Measurements from ENCODE around the gene APP. TPM values are rescaled to one million over a fixed set of nuclear protein-coding genes. Genes with fewer than 3 reads are reported as not detected.

Gene APP
- polyA plus RNA-seq, 10 donors: 214 to 457 (median 289) TPM

- DNase-seq: no peak
Observed at GRCh38 chr21:25984538-25984937, 186.0 kb downstream of the APP start.

DNA sequence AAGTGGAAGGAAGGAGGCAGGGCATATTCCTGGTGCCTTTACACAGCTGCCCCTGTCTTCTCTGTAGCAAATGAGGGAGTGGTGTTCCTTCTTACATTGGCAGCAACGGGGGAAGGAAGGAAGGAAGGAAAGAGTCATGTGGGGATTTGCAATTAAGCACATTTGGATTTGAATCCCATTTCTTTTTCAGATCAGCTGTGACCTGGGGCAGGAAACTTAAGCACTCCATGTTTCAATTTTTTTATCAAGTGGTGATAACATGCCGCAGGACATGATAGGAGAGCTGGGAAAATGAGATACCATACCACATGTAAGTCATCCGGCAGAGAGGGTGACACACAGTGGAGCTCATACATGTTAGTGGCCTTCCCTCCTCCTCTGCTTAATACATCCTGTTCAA, 186.8 kb downstream of the APP start:
- DNase-seq: peak in 1 of 3 donors; percentile 32

DNA sequence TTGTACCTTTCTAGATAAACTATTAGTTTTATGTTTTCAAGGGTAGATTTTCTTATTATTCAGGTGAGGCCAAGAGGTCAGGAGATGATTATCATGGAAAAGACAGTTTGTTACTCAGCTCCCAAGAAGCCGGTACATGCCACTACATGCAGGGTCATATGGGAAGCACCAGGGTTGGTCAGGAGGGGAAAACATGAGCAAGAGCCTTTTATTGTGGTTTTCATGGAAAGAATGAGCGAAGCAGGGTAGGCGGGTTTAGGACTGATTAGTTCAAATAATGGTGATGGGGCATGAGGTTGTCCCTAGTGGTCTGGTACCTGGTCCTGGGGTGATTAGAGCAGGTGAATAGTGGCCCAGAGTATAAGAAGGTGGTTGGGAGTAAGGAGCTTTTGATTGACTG, 189.9 kb downstream of the APP start:
- DNase-seq: no peak

DNA sequence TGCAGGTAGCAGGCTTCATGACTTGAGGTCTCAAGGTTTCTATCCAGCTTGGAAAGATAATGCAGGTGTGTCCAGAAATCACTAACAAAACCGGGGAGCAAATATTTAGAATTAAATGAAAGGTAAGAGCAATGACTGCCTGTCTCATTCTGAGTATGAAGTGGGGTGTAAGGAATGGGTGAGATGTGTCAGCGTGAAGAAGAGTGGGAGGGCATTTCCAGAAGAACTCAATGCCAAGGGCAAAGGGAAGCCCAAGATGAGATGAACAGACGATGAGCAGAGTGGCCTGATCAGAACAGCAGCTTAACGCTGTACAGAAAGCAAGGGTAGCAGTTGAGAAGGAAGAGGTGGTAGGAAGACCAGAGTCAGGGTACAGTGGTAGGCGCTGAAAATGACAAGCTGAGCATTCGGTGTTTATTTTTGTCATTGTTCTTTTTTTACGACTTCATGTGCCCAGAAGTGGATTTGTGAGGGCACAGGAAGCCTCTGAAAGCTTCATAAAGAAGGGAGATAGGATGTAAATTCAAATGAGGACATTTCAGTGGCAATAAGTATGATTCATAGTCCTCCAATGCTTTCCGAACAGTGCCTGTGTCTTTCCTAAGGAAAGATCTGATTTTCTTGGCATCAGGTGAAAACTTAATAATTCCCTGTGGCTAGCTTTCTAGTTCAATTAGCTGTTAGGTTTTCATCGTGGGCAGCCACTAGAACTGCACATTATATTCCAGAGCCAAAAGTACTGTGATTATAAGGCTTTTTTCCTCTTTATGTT, 190.5 kb downstream of the APP start:
- DNase-seq: no peak

DNA sequence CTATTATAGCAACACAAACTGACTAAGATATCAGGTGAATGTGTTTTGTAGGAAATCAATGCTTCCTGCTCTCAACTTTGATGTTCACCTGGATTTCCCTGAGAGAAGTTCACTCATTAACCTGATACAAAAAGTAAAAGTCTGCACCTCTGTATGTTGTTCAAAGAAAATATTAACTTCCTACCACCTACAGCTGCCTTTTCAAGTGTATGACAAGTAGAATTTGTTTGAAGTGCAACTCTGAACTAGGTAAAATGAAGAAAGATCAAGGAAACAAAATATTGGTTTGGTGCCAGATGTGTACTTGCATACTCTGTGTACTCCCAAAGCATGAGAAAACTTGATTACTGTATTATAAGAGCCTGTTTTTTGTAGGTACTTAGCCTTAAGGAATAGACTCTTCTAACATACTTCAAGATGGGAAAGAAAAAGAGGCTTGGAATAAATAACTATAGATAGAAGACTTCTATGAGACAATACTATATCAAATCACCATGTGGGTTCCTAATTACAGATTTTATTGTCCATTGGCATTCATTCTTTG, 193.4 kb downstream of the APP start:
- DNase-seq: no peak

DNA sequence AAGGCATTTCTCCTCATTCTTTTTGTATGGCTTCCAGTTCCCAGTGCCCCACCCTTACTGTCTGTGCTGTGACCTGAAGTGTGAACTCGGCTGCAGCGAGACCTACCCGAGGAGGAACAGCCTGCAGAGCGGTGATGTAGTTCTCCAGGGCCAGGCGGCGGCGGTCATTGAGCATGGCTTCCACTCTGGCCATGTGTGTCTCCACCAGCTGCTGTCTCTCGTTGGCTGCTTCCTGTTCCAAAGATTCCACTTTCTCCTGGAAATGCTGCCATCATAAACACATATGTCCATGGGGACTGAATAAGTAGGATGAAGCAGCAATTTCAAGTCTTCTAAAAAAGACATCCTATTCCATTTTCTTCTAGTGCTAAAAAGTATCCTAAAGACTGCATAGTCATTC, 195.6 kb downstream of the APP start:
- peak in 1 of 3 donors; percentile 23 for DNase-seq

GRCh38 chr21:25970254-25970930, 200.2 kb downstream of the APP start:
- DNase-seq: no peak

- no peak for DNase-seq
Observed at GRCh38 chr21:25967901-25968438, 202.6 kb downstream of the APP start.

DNA sequence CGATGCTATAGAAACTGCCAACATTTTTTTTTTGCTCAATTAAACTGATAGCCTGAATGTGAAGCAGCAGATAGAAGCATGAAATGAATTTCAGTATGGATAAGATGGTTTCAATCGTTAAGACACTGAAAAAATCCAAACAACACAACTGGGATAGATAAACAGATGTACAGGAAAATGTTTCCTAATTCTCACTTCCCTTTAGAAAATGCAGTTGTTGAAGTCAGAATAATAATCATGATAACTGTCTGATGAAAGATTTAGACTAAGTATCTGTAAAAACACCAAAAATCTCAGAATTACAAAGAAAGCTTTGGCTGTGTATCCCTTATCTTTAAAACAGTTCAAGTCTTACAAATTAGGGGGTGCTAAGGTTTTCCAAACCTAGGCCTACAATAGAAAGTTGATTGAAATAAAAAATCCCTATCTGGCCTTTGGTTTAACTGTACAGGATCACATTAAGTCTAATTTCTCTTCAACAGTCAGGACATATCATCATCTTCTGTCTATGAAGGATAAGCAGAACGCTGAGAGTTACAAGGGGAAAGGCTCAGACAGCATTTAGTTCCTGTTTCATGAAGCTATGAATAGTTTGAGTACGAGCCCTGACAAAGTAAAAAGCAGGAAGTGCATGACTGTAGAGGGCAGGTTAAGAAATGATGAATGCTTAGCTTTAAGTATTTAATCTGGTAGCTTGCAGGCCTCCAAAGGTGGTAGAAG, 203.2 kb downstream of the APP start:
- DNase-seq: peak in 1 of 3 donors; percentile 30

DNA sequence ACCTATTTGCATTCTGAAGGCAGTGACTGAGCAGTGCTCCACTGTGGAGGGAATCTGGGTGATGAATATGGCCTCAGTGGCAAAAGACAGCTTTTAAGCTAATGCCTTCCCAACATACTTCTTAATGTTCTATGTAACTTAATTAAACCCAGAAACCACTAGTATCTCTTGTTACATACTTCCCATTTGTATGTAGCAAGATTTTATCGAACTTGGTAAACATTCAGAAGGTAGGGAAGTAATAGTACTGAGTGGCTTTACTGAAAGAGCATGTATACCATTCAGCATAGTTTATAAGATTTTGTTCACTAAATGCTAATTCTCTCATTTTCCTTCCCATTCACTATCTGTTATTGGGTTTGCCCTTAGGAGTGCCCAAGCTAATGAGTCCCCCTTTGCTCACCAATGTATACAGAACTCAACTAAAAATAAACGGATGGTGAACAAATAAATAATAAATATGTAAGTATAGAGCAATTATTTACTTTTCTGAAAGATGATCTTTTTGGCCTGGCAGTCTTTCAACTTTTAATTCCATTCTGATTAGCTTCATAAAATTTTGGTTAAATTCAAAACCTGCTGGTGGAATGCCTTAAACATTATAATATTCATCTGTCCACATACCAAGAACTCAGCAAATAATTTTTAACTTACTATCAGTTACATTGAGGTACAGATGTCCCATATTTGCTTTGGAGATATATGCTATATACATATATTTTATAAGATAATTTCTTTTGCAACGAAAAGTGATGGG, 204.4 kb downstream of the APP start:
- DNase-seq: no peak

GRCh38 chr21:25964926-25965325, 205.6 kb downstream of the APP start:
- DNase-seq: no peak

DNA sequence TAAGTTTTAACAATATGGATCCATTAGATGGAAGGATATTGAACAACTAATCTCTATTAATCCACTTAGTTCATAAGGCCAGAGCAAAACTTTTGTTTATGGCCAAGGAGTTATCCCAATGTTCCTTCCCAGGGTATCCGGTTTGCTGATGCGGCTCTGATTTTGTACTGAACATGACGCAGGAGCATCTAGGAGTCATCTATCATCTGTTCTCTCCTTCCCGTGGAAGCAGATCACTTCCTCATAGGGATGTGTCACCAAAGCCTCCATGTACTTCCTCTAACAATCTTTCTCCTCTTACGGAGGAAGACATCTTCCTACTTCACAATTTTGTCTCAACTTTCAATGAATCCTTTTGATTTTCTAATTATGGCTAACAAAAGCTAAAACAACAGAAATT, 206.6 kb downstream of the APP start:
- no peak for DNase-seq

DNA sequence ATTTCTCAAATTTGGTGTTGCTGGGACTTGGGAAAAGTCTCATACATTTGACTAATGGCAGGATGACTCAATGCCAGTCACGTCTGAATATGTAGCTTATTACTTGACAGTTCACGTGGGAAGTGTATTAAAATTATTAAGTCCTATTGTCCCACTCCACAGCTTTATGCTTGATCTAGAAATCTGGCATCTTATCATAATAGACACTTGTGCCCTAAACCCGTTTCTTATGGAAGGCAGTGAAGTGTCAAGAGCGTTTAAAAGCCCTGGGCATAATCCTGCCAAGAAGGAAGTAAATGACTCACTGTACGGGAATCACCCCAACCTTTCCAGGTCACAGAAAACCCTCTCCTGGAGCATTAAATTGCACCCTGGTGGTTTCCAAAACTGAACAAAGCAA, 207.4 kb downstream of the APP start:
- no peak for DNase-seq

- DNase-seq: no peak
Observed at GRCh38 chr21:25961042-25961441, 209.5 kb downstream of the APP start.

DNA sequence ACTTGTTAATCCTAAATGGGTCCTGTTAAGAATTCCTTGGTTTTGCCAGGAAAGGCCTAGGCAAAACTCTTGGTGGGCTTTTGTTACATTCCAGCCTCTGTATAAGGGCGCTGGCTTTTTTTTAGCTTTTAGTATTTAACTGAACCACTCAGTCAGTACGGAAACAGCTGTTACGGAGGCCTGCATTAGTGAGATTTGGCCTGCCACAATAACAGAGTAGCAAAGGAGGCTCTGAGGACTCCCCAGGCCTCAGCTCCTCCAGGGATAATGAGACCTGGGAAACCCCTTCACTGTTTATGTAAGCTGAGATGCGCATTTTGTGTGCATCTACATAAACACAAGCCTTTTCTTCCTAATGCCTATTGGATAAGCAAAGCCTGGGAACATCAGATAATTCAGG, 210.2 kb downstream of the APP start:
- no peak for DNase-seq

DNA sequence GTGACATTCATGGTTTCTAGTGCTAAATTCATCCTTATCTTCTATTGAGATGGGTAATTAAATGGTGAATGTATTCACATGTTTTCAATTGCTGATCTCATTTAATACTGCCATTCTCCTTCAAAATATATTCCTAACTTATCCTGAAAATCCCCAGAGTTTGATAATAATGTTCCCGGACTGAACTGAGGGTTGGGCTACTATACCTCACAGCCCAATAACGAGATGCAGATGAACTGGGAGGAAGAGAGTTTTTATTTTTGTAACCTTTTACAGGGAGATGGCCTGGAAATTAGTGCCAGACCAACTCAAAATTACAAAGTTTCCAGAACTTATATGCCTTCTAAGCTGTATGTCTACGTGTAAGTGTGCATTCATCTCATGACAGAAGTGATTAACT, 210.8 kb downstream of the APP start:
- no peak for DNase-seq

- DNase-seq: peak in 1 of 3 donors; percentile 14
Observed at GRCh38 chr21:25956993-25957714, 213.4 kb downstream of the APP start.

- no peak for DNase-seq
Observed at GRCh38 chr21:25955646-25956045, 214.9 kb downstream of the APP start.

DNA sequence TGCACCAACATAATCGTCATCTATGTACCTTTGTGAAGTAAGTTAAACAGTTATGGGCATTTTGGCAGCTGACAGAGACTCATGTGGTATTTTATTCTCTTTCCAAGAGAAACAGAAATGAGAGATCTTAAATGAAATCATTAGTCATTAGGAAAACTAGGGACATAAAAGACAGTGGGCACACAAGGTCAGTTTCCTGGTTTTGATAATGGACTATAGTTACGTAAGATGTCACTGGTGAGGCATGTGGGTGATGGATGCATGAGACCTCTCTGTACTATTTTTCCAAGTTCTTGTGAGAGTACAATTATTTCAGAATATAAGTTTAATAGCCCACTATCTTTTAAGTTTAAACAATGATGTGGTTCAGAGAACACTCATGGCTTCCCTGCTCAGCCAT, 216.9 kb downstream of the APP start:
- no peak for DNase-seq

DNA sequence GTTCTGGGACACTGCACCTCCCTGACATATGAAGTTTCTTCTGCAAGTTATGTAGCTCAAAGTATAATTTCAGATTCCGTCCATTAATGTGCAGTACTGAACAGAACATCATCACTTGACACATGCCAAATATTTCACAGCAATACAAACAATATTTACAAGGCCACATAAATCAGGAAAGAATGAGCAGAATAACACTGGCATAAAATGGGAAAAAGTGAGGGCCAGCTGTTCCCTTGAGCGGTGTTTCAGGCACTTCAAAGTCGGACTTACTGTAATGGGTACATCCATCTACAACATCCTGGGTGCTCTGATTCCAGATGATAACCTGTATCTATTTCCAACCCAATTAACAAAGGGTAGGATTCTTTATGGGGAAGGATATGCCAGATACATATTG, 217.4 kb downstream of the APP start:
- DNase-seq: no peak

- no peak for DNase-seq
Observed at GRCh38 chr21:25952306-25952705, 218.3 kb downstream of the APP start.
